Ectodermal cell (in vitro differentiated cells): Measurements from ENCODE around the gene ZNF512.
A peak's percentile ranks its signal among the peaks of the same experiment; 100 is the strongest.
"Not testable (repeated sequence)": the region's sequence is repeated elsewhere in the genome, so short reads cannot be mapped to it uniquely, and the experiment has no call there.

Experiments used
- H3K27ac ChIP-seq: 2 replicates; pipeline ENCODE4 v1.7.0; 2013; ENCODE audit warnings: mild to moderate bottlenecking, low read depth, low read length; ENCODE audit not compliant: insufficient read depth, poor library complexity, severe bottlenecking
- H3K27me3 ChIP-seq: 2 replicates; pipeline ENCODE4 v1.7.0; 2013; ENCODE audit warnings: mild to moderate bottlenecking, low read length; ENCODE audit not compliant: insufficient read depth, control insufficient read depth, poor library complexity, severe bottlenecking
- H3K36me3 ChIP-seq: one replicate; pipeline ENCODE4 v1.7.0; 2013; ENCODE audit warnings: low read length; ENCODE audit not compliant: control insufficient read depth, insufficient read depth
- H3K4me1 ChIP-seq: one replicate; pipeline ENCODE4 v1.7.0; 2013; ENCODE audit warnings: low read length; ENCODE audit not compliant: control insufficient read depth, insufficient read depth
- H3K4me3 ChIP-seq: 2 replicates; pipeline ENCODE4 v1.7.0; 2013; ENCODE audit warnings: low read depth, low read length, control low read depth; ENCODE audit not compliant: insufficient read depth
- H3K9me3 ChIP-seq: 2 replicates; pipeline ENCODE4 v1.7.0; 2013; ENCODE audit warnings: mild to moderate bottlenecking, low read length, moderate library complexity; ENCODE audit not compliant: control insufficient read depth
- WGBS, 2 experiments: methylation state at CpG; one replicate each; pipeline ENCODE4 v1.1.7; 2013; ENCODE audit warnings: missing lambda C conversion rate in 2 of 2; 5-methylcytosine and 5-hydroxymethylcytosine counted together

ZNF512 gene

DNA sequence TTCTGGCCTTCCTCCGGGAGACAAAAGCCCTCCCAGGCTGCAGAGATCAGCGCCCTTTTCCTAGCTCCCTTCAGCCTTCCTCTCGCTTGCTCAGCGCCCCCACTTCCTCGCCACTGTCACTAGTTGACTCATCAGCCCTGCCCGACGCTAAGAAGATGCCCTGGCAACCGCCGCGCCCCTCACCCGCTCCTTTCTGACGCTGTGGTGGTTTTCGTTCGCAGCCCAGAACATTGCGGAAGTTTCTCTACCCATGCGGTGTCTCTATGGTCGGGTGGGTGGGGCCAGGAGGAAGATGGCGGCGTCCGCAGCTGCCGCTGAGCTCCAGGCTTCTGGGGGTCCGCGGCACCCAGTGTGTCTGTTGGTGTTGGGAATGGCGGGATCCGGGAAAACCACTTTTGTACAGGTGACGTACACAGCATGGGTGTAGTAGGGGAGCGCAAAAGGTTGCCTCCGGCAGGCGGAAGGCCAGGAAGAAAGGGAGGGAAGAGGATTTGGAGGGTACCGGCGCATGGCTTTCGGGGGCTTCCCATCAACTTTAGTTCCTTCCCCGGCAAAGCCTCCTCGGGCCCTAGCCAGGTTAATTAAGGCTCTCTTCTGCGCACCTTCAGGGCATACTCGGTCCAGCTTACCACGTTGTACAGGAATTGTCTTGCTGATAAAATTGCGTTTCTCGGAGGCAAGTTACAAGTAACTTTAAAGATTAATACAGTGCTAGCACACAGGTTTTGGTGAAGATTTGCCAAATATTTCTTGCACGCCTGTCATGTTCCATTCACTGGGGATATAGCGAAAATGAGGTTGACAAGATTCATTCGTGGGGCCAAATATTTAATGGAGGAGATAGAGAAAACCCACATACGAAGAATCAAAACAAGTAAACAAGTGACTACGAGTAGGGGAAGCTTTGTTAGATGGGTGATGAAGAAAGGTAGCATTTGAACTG, 46.2 kb downstream of the ZNF512 start, which contains the start of the genes CCDC121 and GPN1:
TSS of gene CCDC121 (minus strand) at position 246 of the 943 bp plus-strand sequence. CDS start 1,213 bp downstream, outside the sequence.
TSS of gene GPN1 (plus strand) at position 284 of the 943 bp plus-strand sequence. CDS start at position 293, 9 bp downstream.
- Histone ChIP-seq H3K27me3 (no peaks in the 10 kb centered on the region), H3K4me1 (no peaks in the 10 kb centered on the region), H3K9me3 (no peaks in the 10 kb centered on the region), H3K36me3 (peaks cover 12% of the 10 kb centered on the region), H3K4me3 (peak within 1 kb of the TSS; percentile 93), H3K27ac (no peak within 1 kb of the TSS)
- whole genome bisulfite sequencing, 2 experiments: 3% methylated on average over 44 of the region's 44 CpGs

- not testable (repeated sequence) for H3K27ac ChIP-seq, H3K9me3 ChIP-seq, H3K27me3 ChIP-seq, H3K4me3 ChIP-seq, H3K4me1 ChIP-seq
- WGBS, 2 experiments: 93 to 95% methylated on average over 2 of the region's 2 CpGs
- peaks cover 22% of the 10 kb centered on the region for H3K36me3 ChIP-seq
Observed at GRCh38 chr2:27630257-27630656, 47.4 kb downstream of the ZNF512 start.

DNA sequence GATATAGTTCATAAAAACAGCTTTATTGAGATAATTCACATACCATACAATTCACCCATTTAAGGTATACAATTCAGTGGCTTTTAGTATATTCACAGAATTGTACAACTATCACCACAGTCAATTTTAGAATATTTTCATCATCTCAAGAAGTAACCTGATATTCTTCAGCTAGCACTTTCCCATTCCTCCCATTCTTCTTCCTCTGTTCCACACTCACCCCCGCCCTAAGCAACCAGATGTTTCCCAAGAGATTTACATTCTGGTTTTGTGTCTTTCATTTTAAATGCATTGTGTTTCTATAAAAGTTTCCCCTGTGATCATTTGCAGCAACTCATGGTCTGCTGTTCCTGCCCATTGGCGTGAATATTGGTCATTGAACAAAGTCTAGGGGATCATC, 51.4 kb downstream of the ZNF512 start:
- Histone ChIP-seq H3K36me3 (peaks cover 40% of the 10 kb centered on the region), H3K27me3 (no peaks in the 10 kb centered on the region), H3K27ac (no peak overlapping the region), H3K4me1 (no peaks in the 10 kb centered on the region), H3K9me3 (no peaks in the 10 kb centered on the region), H3K4me3 (no peak overlapping the region)
- 88 to 95% methylated on average over 2 of the region's 2 CpGs for WGBS, 2 experiments

DNA sequence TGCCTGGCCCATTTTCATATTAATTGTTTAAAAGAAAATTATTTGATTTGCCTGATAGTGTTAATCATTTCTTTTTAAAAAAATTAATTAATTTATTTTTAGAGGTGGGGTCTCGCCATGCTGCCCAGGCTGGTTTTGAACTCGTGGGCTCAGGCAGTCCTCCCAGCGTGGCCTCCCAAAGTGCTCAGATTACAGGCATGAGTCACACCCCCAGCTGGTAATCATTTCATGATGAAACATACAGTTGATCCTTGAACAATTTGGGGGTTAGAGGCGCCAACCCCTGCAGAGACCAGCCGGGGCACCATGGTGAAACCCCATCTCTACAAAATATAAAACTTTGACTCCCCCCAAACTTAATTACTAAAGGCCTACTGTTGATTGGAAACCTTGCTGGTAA, 53.9 kb downstream of the ZNF512 start:
- Histone ChIP-seq H3K9me3 (no peaks in the 10 kb centered on the region), H3K4me1 (no peaks in the 10 kb centered on the region), H3K36me3 (peaks cover 46% of the 10 kb centered on the region), H3K4me3 (no peak overlapping the region), H3K27ac (no peak overlapping the region), H3K27me3 (no peaks in the 10 kb centered on the region)
- WGBS, 2 experiments: 91 to 98% methylated on average over 5 of the region's 5 CpGs

DNA sequence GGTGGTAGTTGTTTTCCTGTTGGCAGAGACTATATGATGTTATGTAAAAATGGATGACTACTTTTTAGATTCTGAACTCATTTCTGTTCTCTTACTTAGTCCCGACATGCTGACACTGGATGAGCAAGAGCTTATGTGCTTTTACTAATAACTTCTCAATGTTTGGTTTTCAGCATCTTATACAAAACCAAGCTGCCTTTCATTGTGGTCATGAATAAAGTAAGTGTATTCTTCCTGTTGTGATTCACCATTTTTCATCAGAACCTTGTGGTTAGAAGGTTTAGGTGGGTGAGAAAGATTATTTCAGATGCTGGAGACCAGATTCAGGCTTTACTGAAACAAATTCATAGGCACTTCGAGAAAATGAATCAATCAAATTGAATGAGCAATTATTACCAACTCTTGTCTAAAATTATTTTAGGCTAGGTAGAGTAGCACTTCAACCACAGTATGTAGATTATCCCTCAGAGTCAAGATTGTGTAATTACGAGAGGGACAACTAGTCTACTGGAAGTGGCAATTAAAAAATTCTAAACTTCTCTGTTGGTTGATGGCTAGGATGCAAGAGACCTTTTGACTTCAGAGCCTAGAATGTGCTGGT, 55.3 kb downstream of the ZNF512 start:
- Histone ChIP-seq H3K27me3 (no peaks in the 10 kb centered on the region), H3K4me1 (no peaks in the 10 kb centered on the region), H3K27ac (no peak overlapping the region), H3K4me3 (no peak overlapping the region), H3K9me3 (no peaks in the 10 kb centered on the region), H3K36me3 (peaks cover 47% of the 10 kb centered on the region)
- WGBS, 2 experiments: 92 to 97% methylated on average over 3 of the region's 3 CpGs

GRCh38 chr2:27638709-27639108, 55.9 kb downstream of the ZNF512 start:
- 83 to 84% methylated on average over 3 of the region's 3 CpGs for WGBS, 2 experiments
- peaks cover 42% of the 10 kb centered on the region for H3K36me3 ChIP-seq
- no peaks in the 10 kb centered on the region for H3K4me1 ChIP-seq
- no peaks in the 10 kb centered on the region for H3K27me3 ChIP-seq
- H3K4me3 ChIP-seq: no peak overlapping the region
- no peaks in the 10 kb centered on the region for H3K9me3 ChIP-seq
- no peak overlapping the region for H3K27ac ChIP-seq

- no peak overlapping the region for H3K4me3 ChIP-seq
- no peaks in the 10 kb centered on the region for H3K4me1 ChIP-seq
- H3K27me3 ChIP-seq: no peaks in the 10 kb centered on the region
- WGBS, 2 experiments: 88 to 95% methylated on average over 2 of the region's 2 CpGs
- H3K27ac ChIP-seq: no peak overlapping the region
- H3K9me3 ChIP-seq: no peaks in the 10 kb centered on the region
- H3K36me3 ChIP-seq: peaks cover 33% of the 10 kb centered on the region
Observed at GRCh38 chr2:27640722-27641245, 57.9 kb downstream of the ZNF512 start.

- H3K9me3 ChIP-seq: no peaks in the 10 kb centered on the region
- H3K27ac ChIP-seq: no peak overlapping the region
- no peaks in the 10 kb centered on the region for H3K27me3 ChIP-seq
- H3K4me3 ChIP-seq: no peak overlapping the region
- H3K36me3 ChIP-seq: peaks cover 21% of the 10 kb centered on the region
- H3K4me1 ChIP-seq: no peaks in the 10 kb centered on the region
Observed at GRCh38 chr2:27645197-27645596, 62.4 kb downstream of the ZNF512 start.

DNA sequence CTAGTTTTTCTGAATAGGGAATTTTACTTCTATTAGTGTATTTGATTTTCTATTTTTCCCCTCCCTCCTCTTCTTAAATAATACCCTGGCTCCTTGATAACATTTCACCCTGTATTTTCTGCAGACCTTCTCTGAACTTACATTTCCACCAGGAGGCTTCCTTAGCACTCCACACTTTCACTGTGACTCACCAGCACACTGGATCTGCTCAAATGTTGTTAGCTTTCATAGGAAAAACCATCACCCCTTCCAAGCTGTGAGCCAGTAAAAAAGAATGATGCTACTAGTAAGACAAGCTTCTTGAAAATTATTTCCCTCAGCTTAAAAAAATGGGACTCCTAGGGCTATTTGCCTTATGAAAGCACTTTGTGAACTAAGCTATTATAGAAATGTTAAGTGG, 64.4 kb downstream of the ZNF512 start:
- Histone ChIP-seq H3K27ac (no peak overlapping the region), H3K4me1 (no peaks in the 10 kb centered on the region), H3K27me3 (no peaks in the 10 kb centered on the region), H3K9me3 (no peaks in the 10 kb centered on the region), H3K36me3 (peaks cover 27% of the 10 kb centered on the region), H3K4me3 (no peak overlapping the region)

GRCh38 chr2:27647737-27648136, 64.9 kb downstream of the ZNF512 start:
- no peaks in the 10 kb centered on the region for H3K27me3 ChIP-seq
- H3K27ac ChIP-seq: no peak overlapping the region
- WGBS, 2 experiments: 93 to 96% methylated on average over 4 of the region's 4 CpGs
- H3K4me3 ChIP-seq: no peak overlapping the region
- H3K9me3 ChIP-seq: no peaks in the 10 kb centered on the region
- H3K36me3 ChIP-seq: peaks cover 31% of the 10 kb centered on the region
- H3K4me1 ChIP-seq: no peaks in the 10 kb centered on the region
